HepG2 (cell line): ENCODE results near the gene PROX2. TPM values are rescaled to one million over a fixed set of nuclear protein-coding genes. Genes with fewer than 3 reads are reported as not detected.

ENCODE experiments used
- ATAC-seq: fragments of 200-7000 bp; cut with Tn5 transposase; 3 replicates; pipeline ENCODE4 v1.9.1; 2020; ENCODE audit warnings: mild to moderate bottlenecking, moderate library complexity
- BruUV-seq: library from RNA; stranded (reverse); fragments of 400-500 nt; replicated peaks from 2 replicates; lab custom pipeline; 2021; lab: Mats Ljungman, UMichigan
- CTCF ChIA-PET: fragments of 300-600 bp; formaldehyde crosslinking; extraction: SDS; loops from one replicate; lab custom pipeline; 2021; ENCODE audit warnings: low total read pairs, inconsistent platforms, low intra/inter-chr PET ratio; lab: Yijun Ruan, JAX
- POLR2A ChIA-PET: fragments of 350-600 bp; sonication (Branson Sonifier 250); formaldehyde crosslinking; loops from one replicate; lab custom pipeline; 2020; ENCODE audit warnings: antibody characterized with exemption, inconsistent platforms; lab: Yijun Ruan, JAX
- DNase-seq: peaks from one replicate; pipeline ENCODE4 v3.0.0-alpha.2; 2015; ENCODE audit warnings: low spot score
- FAIRE-seq: peaks from 3 replicates; lab custom pipeline; 2011; peaks lifted over from hg19 to GRCh38; lab: Jason Lieb, UNC
- H2AFZ ChIP-seq: one replicate; pipeline ENCODE4 v1.6.1; 2011; ENCODE audit warnings: low read length, inconsistent platforms
- H3K27ac ChIP-seq: fragments of 300-600 bp; 3 replicates; pipeline ENCODE4 v1.8.0; 2011; ENCODE audit warnings: mixed run types, mild to moderate bottlenecking, mixed read lengths, low read length, inconsistent platforms; ENCODE audit not compliant: insufficient read depth; ENCODE audit errors: extremely low read length
- H3K27me3 ChIP-seq, 2 experiments: fragments of 200-600 bp in 1 of 2; 2 replicates in 1 of 2; 3 replicates in 1 of 2; pipeline versions ENCODE4 v1.6.0 to v1.8.0; 2011; ENCODE audit warnings: low read length in 2 of 2, mild to moderate bottlenecking in 2 of 2, moderate library complexity in 2 of 2, inconsistent platforms in 1 of 2; ENCODE audit not compliant: insufficient read depth in 2 of 2, control insufficient read depth in 1 of 2
- H3K36me3 ChIP-seq, 2 experiments: fragments of 200-600 bp in 1 of 2; replicated peaks in 1 of 2; 2 replicates in 1 of 2; 3 replicates in 1 of 2; pipeline versions ENCODE4 v1.5.1 to v1.8.0; 2011; ENCODE audit warnings: low read length in 2 of 2, inconsistent platforms in 1 of 2; ENCODE audit not compliant: insufficient read depth in 2 of 2, control insufficient read depth in 1 of 2
- H3K4me1 ChIP-seq: 2 replicates; pipeline ENCODE4 v1.5.1; 2012; ENCODE audit warnings: low read length, inconsistent platforms; ENCODE audit not compliant: insufficient read depth
- H3K4me2 ChIP-seq: 2 replicates; pipeline ENCODE4 v1.6.0; 2011; ENCODE audit warnings: low read depth, low read length, inconsistent platforms
- H3K4me3 ChIP-seq, 3 experiments: fragments of 200-600 bp in 1 of 3; sonication (generic), shearing (Covaris generic) in 1 of 3; replicated peaks in 1 of 3; 2 replicates each; pipeline ENCODE4 v1.5.1; 2011 to 2016; ENCODE audit warnings: low read length in 3 of 3, inconsistent platforms in 2 of 3, low read depth in 2 of 3, mild to moderate bottlenecking in 2 of 3, control low read depth in 1 of 3, mixed read lengths in 1 of 3; ENCODE audit not compliant: insufficient read depth in 1 of 3
- H3K79me2 ChIP-seq: one replicate; pipeline ENCODE4 v1.6.1; 2011; ENCODE audit warnings: low read length, inconsistent platforms; ENCODE audit not compliant: insufficient read depth
- H3K9ac ChIP-seq: 2 replicates; pipeline ENCODE4 v1.6.0; 2011; ENCODE audit warnings: mild to moderate bottlenecking, low read depth, low read length, inconsistent platforms; ENCODE audit not compliant: insufficient read depth
- H3K9me3 ChIP-seq: 2 replicates; pipeline ENCODE4 v1.5.1; 2012; ENCODE audit warnings: mild to moderate bottlenecking, low read length
- H4K20me1 ChIP-seq: 2 replicates; pipeline ENCODE4 v1.6.0; 2011; ENCODE audit warnings: inconsistent platforms, mild to moderate bottlenecking, low read length, moderate library complexity; ENCODE audit not compliant: insufficient read depth
- ARNT ChIP-seq: fragments of 450-650 bp; IDR thresholded peaks from 2 replicates; pipeline ENCODE4 v1.6.1; 2017
- MIXL1 ChIP-seq: IDR thresholded peaks from 2 replicates; pipeline ENCODE4 v1.6.1; 2016
- NFAT5 ChIP-seq: sonication (generic); formaldehyde crosslinking; IDR thresholded peaks from 2 replicates; pipeline ENCODE4 v1.4.0; 2020; ENCODE audit warnings: missing genetic modification reagents
- NFATC3 ChIP-seq: sonication (generic); formaldehyde crosslinking; IDR thresholded peaks from 2 replicates; pipeline ENCODE4 v1.5.1; 2020; ENCODE audit warnings: mild to moderate bottlenecking, missing genetic modification reagents
- SPEN ChIP-seq: sonication (generic); formaldehyde crosslinking; IDR thresholded peaks from 2 replicates; pipeline ENCODE4 v1.5.1; 2020; ENCODE audit warnings: low read depth, mild to moderate bottlenecking, missing genetic modification reagents
- TERF1 ChIP-seq: sonication (generic); formaldehyde crosslinking; IDR thresholded peaks from 2 replicates; pipeline ENCODE4 v1.8.0; 2022; ENCODE audit warnings: mild to moderate bottlenecking, missing genetic modification reagents, moderate library complexity
- THAP7 ChIP-seq: sonication (generic); formaldehyde crosslinking; IDR thresholded peaks from 2 replicates; pipeline ENCODE4 v1.8.1; 2023; ENCODE audit warnings: mild to moderate bottlenecking, missing genetic modification reagents
- ZNF44 ChIP-seq: sonication (generic); formaldehyde crosslinking; IDR thresholded peaks from 2 replicates; pipeline ENCODE4 v1.5.1; 2020; ENCODE audit warnings: mild to moderate bottlenecking, missing genetic modification reagents
- ZNF574 ChIP-seq: sonication (generic); formaldehyde crosslinking; IDR thresholded peaks from 2 replicates; pipeline ENCODE4 v1.4.0; 2020; ENCODE audit warnings: missing genetic modification reagents
- WGBS: methylation state at CpG from one replicate; pipeline ENCODE4 v1.1.6; 2017; ENCODE audit warnings: low lambda C conversion rate; 5-methylcytosine and 5-hydroxymethylcytosine counted together
- in situ Hi-C: cut with HindIII; loops from 2 replicates; pipeline ENCODE4 v1.10.0; 2017; ENCODE audit warnings: low pct_unique_long_range_greater_than_20kb; ENCODE audit not compliant: extremely low pct_ligation_motif_present
- intact Hi-C: fragments of 100-400 bp; cut with micrococcal nuclease; formaldehyde crosslinking; loops from one replicate; pipeline ENCODE4 v1.10.0; 2022; ENCODE audit not compliant: unreplicated experiment
- polyA plus RNA-seq, 8 experiments: library from polyadenylated mRNA; depleted of rRNA in 3 of 8; stranded (reverse) in 7 of 8; unstranded in 1 of 8; fragments of >200 nt; fragmentation: Illumina TruSeq in 4 of 8; extraction: Trizol in 4 of 8; gene quantifications; 2 replicates each; pipeline versions ENCODE4 v1.2.1 to v1.2.3, GENCODE V29; 2011 to 2016; ENCODE audit warnings: low read depth in 4 of 8, missing spikeins in 1 of 8, mixed read lengths in 1 of 8; ENCODE audit not compliant: insufficient read depth in 1 of 8
- total RNA-seq, 5 experiments: library from RNA; depleted of rRNA; stranded (reverse); fragments of >200 nt; fragmentation: Illumina TruSeq; extraction: Trizol; gene quantifications; 2 replicates each; pipeline ENCODE4 v1.2.3, GENCODE V29; 2016; ENCODE audit warnings: low read depth in 1 of 5

PROX2 gene
- total and polyA plus RNA-seq, 2 of the 13 experiments (the other 11 are each of a cell fraction or from before 2014, with no cell fraction given): not detected

- Histone ChIP-seq H3K4me2 (no peak overlapping the region), H3K9me3 (no peaks in the 10 kb centered on the region), H3K4me3 (no peak overlapping the region)
- POLR2A ChIA-PET: no interaction called here
- in situ Hi-C loops: no loop called here
- TF ChIP-seq ARNT: no peak
- TF ChIP-seq NFATC3 (CRISPR knock-in tag): no peak
- no peak for TF ChIP-seq THAP7
- no peak for TF ChIP-seq ZNF574
- no peak for TF ChIP-seq TERF1 (CRISPR knock-in tag)
- TF ChIP-seq MIXL1: no peak
- no peak for TF ChIP-seq SPEN (CRISPR knock-in tag)
- TF ChIP-seq ZNF44 (CRISPR knock-in tag): no peak
- no peak for TF ChIP-seq NFAT5 (CRISPR knock-in tag)
- TF ChIP-seq, all 625 proteins: peak for 0
- ATAC-seq: no peak
- WGBS: 90% methylated on average over 12 of the region's 19 CpGs
- no peak for FAIRE-seq
- no peaks in the 10 kb centered on the region for H3K79me2 ChIP-seq
- intact Hi-C loops: no loop called here
- H3K4me1 ChIP-seq: peaks cover 13% of the 10 kb centered on the region
- BruUV-seq: no TSS peak
- no peaks in the 10 kb centered on the region for H3K36me3 ChIP-seq
- no peak overlapping the region for H3K9ac ChIP-seq
- no peaks in the 10 kb centered on the region; a peak in 2 of 5 replicates for H3K27me3 ChIP-seq
- no peak for DNase-seq
- H4K20me1 ChIP-seq: no peaks in the 10 kb centered on the region
- CTCF ChIA-PET: no interaction called here
- no peak overlapping the region for H3K27ac ChIP-seq
- H2AFZ ChIP-seq: no peak overlapping the region
These were observed 45.2 kb upstream of the PROX2 start for GRCh38 chr14:74921053-74921620.
